Transverse colon (tissue), 3 donors: ENCODE measurements around the gene PPP6C.

Source experiments
- EP300 ChIP-seq: sonication (generic); formaldehyde crosslinking; IDR thresholded peaks from one replicate; pipeline ENCODE4 v1.6.1; 2017; ENCODE audit warnings: antibody characterized with exemption, low read depth
- TF ChIP-seq, protein P1 (sequence below), 5 experiments: fragments of 200-600 bp in 3 of 5; fragments of 450-650 bp in 2 of 5; sonication (generic) in 3 of 5; IDR thresholded peaks; 1 replicate in 2 of 5; 2 replicates in 3 of 5; pipeline ENCODE4 v1.5.1; 2016 to 2017; ENCODE audit warnings: antibody characterized with exemption in 5 of 5, inconsistent platforms in 3 of 5, mild to moderate bottlenecking in 2 of 5, moderate library complexity in 1 of 5

DNA sequence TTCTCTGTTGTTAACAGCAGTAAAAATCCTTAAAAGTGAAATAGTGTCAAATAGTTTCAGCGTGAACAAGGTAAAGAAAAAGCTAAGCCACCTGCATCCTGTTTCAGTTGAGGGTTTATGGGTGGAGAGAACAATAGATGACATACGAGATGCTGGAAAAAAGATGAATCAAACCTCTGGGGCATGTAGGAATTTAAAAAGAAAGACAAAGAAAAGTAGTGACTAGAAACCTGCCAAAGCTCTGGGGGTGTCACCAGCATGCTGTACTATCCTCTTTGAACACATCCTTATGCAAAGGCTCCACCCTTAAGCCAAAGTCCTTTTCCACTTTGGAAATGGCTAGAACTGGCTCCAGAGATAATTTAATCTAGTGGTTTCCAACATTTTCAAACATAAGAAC lies 68.5 kb downstream of the PPP6C start:
- TF ChIP-seq, protein P1, sequence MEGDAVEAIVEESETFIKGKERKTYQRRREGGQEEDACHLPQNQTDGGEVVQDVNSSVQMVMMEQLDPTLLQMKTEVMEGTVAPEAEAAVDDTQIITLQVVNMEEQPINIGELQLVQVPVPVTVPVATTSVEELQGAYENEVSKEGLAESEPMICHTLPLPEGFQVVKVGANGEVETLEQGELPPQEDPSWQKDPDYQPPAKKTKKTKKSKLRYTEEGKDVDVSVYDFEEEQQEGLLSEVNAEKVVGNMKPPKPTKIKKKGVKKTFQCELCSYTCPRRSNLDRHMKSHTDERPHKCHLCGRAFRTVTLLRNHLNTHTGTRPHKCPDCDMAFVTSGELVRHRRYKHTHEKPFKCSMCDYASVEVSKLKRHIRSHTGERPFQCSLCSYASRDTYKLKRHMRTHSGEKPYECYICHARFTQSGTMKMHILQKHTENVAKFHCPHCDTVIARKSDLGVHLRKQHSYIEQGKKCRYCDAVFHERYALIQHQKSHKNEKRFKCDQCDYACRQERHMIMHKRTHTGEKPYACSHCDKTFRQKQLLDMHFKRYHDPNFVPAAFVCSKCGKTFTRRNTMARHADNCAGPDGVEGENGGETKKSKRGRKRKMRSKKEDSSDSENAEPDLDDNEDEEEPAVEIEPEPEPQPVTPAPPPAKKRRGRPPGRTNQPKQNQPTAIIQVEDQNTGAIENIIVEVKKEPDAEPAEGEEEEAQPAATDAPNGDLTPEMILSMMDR (IDR thresholded peaks at IDR 0.05), result no peak
- TF ChIP-seq EP300, result no peak
